Measurements from ENCODE around the gene ISOC1.

ISOC1 gene

DNA sequence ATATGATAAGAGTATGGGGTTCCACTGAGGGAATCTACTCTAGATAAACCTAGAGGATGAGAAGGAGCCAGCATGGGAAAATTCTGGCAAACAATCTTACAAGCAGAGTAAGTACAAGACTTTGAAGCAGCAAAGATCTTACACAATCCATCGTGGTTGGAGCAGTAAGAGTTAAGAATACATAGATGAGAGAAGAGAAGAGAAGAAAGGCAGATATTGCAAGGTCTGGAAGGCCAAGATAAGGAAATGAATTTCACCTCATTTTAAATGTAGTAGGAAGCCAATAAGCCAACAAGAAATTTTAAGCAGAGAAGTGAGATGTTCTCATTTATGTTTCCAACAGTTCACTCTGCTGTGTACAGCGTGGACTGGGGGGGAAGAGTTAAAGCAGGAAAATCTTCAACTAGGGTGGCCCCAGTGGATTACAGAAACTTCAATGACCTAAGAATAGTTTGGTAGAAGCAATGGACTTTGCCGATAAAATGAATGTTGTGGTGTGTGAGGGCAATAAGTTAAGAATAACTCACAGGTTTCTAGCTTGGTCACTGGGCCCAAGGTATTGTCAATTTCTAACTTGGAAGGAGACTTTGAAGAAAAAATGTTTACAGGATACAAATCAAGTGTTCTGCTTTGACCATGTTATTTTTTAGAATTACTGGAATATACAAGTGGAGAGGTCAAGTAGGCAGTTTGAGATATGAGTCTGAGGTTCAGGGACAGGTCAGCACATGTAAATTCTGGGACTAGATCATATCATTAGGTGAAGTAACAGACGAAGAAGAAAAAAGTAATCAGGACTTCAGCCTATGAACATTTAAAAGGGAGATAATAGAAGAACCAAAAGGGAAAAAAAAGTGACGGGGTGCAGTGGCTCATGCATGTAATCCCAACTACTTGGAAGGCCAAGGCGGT, 12.1 kb upstream of the ISOC1 start:
- ATAC-seq (ENCODE audit: low read depth) (no peak), DNase-seq (ENCODE audit: low spot score) (no peak)
- H3K36me3 ChIP-seq (ENCODE audit: low read depth) = no peaks in the 10 kb centered on the region
- no peaks in the 10 kb centered on the region for H3K9me3 ChIP-seq (ENCODE audit: severe bottlenecking)
- H3K4me1 ChIP-seq (ENCODE audit: insufficient read depth, poor library complexity, severe bottlenecking) = no peaks in the 10 kb centered on the region
- no peak overlapping the region for H3K27ac ChIP-seq (ENCODE audit: poor library complexity, severe bottlenecking)
- peaks cover 7% of the 10 kb centered on the region for H3K27me3 ChIP-seq (ENCODE audit: insufficient read depth, poor library complexity, severe bottlenecking)
- TF ChIP-seq, protein P1, sequence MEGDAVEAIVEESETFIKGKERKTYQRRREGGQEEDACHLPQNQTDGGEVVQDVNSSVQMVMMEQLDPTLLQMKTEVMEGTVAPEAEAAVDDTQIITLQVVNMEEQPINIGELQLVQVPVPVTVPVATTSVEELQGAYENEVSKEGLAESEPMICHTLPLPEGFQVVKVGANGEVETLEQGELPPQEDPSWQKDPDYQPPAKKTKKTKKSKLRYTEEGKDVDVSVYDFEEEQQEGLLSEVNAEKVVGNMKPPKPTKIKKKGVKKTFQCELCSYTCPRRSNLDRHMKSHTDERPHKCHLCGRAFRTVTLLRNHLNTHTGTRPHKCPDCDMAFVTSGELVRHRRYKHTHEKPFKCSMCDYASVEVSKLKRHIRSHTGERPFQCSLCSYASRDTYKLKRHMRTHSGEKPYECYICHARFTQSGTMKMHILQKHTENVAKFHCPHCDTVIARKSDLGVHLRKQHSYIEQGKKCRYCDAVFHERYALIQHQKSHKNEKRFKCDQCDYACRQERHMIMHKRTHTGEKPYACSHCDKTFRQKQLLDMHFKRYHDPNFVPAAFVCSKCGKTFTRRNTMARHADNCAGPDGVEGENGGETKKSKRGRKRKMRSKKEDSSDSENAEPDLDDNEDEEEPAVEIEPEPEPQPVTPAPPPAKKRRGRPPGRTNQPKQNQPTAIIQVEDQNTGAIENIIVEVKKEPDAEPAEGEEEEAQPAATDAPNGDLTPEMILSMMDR (IDR thresholded peaks at IDR 0.05; ENCODE audit: poor library complexity, severe bottlenecking) = no peak
- H3K4me3 ChIP-seq (ENCODE audit: severe bottlenecking) = no peak overlapping the region

DNA sequence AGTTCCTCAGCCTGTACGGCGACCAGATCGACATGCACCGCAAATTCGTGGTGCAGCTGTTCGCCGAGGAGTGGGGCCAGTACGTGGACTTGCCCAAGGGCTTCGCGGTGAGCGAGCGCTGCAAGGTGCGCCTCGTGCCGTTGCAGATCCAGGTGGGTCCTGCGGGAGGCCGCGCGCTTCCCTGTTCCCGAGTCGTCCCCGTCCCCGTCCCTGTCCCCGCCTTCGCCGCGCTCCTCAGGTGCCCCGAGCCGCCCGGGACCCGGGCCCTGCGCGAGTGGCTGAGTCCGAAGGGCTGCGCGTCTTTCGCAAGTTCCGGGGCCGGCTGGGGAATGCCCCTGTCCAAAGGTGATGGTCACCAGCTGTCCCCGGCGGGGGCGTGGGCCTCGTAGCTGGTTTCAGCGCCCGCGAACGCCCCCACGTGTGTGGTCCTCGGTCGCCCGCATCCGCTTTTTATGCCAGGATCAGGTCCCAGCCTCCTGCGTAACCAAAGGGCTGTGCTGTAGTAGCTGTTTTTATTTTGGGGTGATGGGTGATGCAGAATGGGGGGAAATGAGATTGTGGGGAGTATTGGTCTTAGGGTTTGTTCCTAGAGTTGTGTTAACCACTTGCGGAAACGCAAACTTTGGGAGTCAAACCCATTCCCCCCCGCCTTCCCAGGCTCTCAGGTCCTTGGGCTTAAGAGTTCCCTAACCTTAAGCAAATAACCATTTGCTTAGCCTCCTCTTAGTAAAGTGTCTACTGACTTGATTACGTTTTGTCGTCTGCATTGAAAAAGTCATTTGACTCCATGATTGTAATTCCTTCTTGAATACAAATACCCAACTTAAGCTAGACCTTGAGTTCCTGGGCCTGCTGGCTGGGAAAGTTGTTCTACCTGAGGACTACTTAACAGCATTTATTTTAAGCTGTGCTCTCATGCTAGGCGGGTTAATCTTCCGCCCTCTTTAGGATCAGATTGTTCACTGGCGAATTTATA, 663 bp downstream of the ISOC1 start:
- peaks cover 9% of the 10 kb centered on the region for H3K4me1 ChIP-seq (ENCODE audit: insufficient read depth, poor library complexity, severe bottlenecking)
- no peaks in the 10 kb centered on the region for H3K9me3 ChIP-seq (ENCODE audit: severe bottlenecking)
- TF ChIP-seq, protein P1 (IDR thresholded peaks at IDR 0.05; ENCODE audit: poor library complexity, severe bottlenecking) = no peak
- DNase-seq (ENCODE audit: low spot score) = peak; percentile 75
- peak; percentile 37 for ATAC-seq (ENCODE audit: low read depth)
- peak overlapping the region; percentile 90 for H3K4me3 ChIP-seq (ENCODE audit: severe bottlenecking)
- no peaks in the 10 kb centered on the region for H3K36me3 ChIP-seq (ENCODE audit: low read depth)
- no peak overlapping the region for H3K27ac ChIP-seq (ENCODE audit: poor library complexity, severe bottlenecking)
- peaks cover 4% of the 10 kb centered on the region for H3K27me3 ChIP-seq (ENCODE audit: insufficient read depth, poor library complexity, severe bottlenecking)

DNA sequence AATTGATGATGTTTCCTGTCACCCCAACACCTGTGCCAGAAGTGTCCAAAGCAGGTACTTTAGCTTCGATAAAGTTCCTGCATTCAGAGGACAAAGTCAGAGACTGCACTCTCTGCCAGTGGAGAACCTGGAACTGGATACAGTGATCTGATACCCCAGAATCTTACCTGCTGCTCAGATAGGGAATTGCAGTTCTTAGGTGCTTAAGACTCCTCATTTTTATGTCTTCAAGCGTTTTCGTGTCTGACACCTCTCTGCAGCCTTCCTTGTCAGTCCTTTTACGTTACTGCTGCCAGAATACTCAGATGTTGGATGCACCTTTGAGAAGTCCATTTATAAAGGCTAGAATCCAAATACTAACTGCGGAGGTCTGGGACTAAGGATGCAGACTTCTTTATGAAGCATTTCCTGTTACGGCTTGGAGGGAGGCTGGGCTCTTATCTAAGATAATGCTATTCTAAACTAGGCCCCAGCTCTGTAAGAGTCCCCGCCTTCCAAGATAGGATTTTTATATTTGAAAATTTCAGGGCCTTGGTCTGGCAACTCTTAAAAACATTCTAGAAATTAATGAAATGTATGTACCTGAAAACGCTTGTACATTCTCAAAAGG, 1.9 kb downstream of the ISOC1 start:
- Histone ChIP-seq H3K27ac (ENCODE audit: poor library complexity, severe bottlenecking) (no peak overlapping the region), H3K36me3 (ENCODE audit: low read depth) (no peaks in the 10 kb centered on the region), H3K9me3 (ENCODE audit: severe bottlenecking) (no peaks in the 10 kb centered on the region), H3K27me3 (ENCODE audit: insufficient read depth, poor library complexity, severe bottlenecking) (peaks cover 4% of the 10 kb centered on the region), H3K4me3 (ENCODE audit: severe bottlenecking) (no peak overlapping the region), H3K4me1 (ENCODE audit: insufficient read depth, poor library complexity, severe bottlenecking) (peaks cover 9% of the 10 kb centered on the region)
- TF ChIP-seq, protein P1 (IDR thresholded peaks at IDR 0.05; ENCODE audit: poor library complexity, severe bottlenecking) = no peak
- no peak for DNase-seq (ENCODE audit: low spot score)
- no peak for ATAC-seq (ENCODE audit: low read depth)

DNA sequence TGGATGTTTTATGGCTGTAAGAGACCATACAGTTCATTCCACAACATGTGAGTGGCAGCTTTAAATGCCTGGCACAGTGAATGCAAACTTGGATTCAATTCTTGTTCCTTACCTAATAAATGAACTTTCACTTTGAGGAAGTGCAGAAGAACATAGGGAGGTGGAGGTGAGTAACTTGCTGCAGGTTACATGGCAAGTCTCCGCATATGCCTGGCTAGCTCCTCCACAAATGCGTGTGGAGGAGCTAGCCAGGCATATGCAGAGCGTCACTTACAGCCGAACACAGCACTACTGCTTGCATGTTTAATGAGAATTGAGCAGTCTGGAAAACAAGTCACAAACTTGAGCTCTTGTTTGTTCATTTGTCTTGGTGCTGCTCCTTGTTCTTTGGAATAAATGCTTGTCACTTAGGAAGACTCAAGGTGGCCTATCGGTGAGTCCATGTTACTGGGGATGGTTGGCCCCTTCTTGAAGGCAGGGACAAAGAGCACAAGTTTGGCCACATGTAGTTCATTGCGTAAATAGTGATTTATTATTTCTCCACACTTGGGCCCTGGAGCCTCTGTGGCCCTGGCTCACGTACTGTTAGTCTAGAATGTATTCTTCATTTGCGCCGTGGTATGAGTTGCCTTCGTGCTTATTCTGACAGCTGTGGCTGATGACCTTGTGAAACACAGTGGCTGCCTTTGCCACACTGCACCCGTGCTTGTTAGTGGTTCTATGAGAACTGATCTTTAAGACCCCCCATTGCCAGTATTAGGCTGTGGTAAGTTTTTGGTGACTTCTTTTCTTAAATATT, 3.1 kb downstream of the ISOC1 start:
- TF ChIP-seq, protein P1 (IDR thresholded peaks at IDR 0.05; ENCODE audit: poor library complexity, severe bottlenecking) = no peak
- no peak overlapping the region for H3K4me3 ChIP-seq (ENCODE audit: severe bottlenecking)
- peaks cover 9% of the 10 kb centered on the region for H3K4me1 ChIP-seq (ENCODE audit: insufficient read depth, poor library complexity, severe bottlenecking)
- no peaks in the 10 kb centered on the region for H3K27me3 ChIP-seq (ENCODE audit: insufficient read depth, poor library complexity, severe bottlenecking)
- H3K36me3 ChIP-seq (ENCODE audit: low read depth) = no peaks in the 10 kb centered on the region
- H3K27ac ChIP-seq (ENCODE audit: poor library complexity, severe bottlenecking) = no peak overlapping the region
- H3K9me3 ChIP-seq (ENCODE audit: severe bottlenecking) = no peaks in the 10 kb centered on the region
- DNase-seq (ENCODE audit: low spot score) = no peak
- ATAC-seq (ENCODE audit: low read depth) = no peak
